Activated CD4-positive, alpha-beta T cell treated with anti-CD3 and anti-CD28 coated beads, Interleukin-2, amount 50 U/mL, for 4 hours (primary cell): ENCODE measurements around the gene CACNB4.

Experiments
- DNase-seq, 2 experiments: peaks; one replicate each; pipeline ENCODE4 v3.0.0-alpha.2; 2020

The CACNB4 gene

DNA sequence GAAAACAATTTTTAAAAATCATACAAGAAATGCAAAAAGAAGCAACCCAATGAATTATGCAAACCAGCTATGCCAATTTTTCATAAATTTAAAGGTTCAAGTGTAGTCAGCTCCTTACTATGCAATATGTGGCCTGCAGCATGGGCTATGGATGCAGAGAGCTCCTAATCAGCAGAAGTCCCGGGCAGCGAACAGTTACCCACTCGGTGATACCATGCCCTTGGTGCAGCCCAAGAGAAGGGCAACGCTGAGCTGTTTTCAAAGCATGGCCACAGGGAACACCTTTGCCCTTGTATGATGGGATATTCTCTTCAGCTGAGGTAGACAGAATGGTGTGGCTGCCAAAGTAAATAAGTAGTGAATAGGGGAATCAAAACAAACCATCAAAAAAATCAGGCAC is 253.4 kb downstream of the CACNB4 start:
- DNase-seq = no peak

DNA sequence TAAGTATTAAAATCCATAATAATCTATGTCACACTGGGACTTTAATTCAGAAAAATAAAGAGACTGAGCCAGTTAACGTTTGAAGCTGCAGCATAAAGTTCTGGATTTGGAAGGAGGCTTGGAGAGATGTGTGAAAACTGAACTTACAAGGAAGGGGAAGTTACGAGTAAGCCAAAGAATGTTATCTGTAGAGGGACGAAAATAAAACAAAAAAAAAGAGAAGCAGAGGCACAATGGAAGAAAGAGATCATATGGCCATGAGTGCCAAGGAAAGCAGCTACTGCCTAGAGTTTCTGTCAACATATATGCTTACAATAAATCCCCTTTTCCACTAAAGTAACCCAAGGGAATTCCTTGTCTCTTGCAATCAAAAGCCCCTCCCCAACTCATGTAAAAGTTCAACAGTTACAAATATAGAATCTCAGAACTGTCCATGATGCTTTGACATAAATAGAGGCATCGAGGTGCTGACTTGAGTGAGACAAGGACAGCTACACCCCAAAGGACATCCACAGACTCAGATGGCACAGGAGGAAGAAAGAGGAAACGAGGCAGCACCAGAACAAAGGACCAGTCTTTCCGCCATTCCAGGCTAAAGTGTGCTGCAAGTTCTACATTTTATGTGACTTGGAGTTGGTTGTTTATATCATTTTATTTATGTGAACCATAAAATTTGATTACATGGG is 254.5 kb downstream of the CACNB4 start:
- no peak for DNase-seq

DNA sequence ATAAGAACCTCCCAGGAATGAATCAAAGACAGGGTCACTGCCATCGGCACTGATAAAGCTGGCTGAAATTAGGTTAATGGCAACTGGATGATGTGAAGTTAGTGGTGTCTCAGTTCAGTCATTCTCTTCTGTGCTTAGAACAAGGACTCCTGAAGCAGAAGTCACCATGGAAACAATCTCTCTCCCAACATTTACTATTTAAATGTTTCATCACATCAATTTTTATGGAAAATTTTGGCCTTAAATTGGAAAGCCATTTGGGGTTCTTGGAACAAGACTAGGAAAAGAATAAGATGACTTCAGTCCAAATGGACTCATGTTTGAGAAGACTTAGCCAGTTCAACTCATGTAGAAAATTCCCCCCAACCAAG is 255.2 kb downstream of the CACNB4 start:
- DNase-seq = no peak

DNA sequence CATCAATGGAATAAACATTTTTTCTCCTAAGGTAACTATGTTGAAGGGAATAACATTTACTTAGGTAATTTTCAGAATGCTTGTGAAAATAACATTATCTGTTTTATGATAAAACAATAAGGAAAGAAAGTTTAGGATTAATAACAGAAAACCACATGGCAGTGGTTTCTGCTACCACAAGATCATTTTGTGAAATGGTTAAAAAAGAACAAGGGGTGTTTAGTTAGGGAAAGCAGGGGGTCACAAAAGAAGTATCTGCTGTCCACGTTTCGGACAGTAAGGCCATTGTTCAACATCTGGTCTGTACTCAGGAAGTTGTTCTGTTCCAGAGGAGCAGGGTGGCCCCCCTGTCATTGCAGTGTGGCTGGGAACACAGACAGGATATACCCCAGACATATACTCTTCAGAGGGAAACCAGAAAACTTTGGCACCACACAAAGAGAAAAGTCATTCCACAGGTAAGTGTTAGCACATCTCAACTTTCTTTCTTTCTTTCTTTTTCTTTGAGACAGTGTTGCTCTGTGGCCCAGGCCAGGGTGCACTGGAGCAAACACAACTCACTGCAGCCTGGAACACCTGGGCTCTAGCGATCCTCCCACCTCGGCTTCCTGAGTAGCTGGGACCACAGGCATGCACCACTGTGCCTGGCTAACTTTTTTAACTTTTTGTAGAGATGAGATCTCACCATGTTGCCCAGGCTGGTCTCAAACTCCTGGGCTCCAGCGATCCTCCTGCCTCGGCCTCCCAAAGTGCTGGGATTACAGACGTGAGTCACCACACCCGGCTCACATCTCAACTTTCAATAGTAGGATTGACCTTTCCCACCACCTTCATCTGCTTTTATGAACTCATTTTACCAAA is 255.8 kb downstream of the CACNB4 start:
- DNase-seq = no peak

DNA sequence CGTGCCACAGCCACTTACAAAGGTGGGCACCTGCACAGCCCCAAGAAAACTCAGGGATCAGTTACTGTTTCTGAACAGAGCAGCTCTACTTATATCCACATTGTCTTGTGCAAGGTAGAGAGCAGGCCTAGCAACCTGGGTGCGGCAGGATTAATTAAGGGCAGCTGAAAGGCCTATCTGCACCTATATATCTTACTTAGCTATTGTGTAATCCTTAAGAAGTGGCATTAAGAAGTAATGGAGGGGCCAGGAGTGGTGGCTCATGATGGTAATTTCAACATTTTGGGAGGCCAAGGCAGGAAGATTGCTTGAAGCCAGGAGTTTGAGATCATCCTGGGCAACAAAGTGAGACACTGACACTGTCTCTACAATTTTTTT is 257.8 kb downstream of the CACNB4 start:
- DNase-seq = no peak

DNA sequence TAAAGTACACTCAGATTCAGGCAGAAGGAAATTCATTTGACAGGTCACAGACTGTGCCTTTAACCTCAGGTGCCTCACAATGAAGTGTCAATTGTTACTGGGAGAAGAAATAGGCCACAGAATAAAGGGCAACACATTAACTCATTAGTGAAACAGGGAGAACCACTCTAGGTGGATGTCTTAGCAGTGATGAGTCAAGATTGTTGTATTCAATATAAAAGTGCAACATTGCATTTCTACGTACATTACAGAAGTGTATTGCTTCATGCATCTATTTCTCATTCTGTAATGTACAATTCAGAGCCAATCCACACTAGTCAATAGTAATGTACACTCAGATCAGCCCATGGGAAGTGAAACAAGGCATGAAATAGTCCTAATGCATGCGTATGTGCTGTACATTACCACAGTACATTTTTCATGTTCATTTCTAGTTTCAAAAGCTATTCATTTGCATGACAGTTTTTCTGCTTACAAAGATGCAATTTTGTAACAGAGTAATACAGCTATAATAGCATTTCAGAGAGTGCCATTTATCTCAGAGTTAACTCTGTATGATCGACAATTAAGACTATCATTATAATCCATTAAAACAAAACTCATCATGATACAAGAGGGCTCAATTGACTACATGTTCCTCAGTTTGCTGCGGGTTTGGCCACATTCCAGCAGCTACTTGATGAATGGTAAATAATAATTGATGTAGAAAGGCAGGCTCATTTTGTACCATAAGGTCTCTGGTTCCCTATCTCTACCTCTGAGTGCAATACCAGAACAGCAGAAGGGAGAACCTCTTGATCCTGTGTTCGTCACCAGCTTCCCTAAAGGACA is 258.4 kb downstream of the CACNB4 start:
- DNase-seq = no peak

DNA sequence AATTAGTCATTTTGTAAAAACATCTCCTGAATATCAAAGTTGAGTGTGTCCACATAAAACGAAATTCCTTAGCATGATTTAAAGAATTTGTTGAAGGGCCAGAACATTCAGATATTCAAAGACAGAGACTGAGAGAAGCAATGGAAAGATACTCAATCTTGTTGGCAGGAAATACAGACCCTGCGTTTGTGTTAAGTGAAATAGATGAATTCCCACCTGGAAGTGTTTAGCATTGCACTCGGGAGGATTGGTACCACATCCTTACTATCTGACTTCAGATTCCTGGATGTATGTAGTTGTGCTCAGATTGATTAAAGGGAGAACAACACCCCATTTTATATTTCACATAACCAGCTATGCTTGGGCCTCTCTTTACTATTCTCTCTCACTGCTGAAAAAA is 260.9 kb downstream of the CACNB4 start:
- no peak for DNase-seq

DNA sequence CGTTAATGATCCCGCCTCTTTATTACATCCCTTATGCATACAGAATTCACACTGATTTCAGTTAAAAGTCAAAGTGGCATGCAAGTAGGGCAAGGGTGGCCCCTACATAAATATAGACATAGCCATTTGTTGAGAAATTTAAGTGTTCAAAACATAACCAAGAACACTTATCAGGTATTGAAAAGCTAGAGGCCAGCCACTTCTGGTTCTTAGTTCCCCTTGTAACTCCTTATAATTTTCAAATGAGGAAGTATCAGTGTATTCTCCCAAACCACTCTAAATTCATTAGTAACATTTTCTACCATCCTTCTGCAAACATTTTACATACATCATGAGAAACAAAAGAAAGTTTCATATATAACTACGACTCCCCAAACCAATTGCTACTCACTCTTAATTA is 264.9 kb downstream of the CACNB4 start:
- DNase-seq = no peak

DNA sequence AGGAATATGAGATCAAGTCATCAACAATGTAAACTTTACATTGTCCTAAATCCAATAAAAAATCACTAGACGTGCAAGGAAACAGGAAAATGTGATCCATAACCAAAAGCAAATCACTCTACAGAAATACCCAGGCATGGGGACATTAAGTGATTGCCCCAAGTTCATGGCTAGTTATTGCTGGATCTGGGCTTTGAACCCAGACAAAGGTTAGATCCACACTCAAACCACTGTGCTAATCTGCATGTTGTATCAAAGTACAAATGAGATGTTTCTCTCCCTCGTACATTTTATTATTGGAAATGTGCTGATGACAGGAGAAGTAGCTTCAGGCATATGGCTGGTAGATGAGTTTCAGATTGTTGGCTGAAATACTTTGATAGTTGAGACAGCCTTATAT is 267.9 kb downstream of the CACNB4 start:
- DNase-seq = no peak

DNA sequence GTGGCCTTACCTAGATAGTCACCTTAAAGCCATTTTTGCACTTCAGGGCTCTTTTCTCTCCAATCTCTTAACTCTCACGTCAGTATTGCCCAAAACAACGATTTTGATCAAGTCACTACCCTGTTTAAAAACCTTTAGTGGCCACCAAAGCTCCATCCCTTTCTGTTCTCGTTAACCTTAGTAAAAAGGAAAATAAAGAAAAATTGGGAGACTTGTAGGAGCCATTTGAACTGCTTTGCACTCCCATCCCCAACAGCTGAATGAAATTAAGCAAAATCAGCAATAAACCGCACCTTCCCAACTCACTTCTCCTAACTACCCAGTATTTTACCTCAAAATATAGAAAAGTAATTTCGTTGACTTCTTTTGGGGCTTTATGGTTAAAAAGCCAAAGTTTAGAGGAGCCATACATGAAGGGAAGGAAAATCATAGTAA is 269.9 kb downstream of the CACNB4 start:
- DNase-seq = no peak

DNA sequence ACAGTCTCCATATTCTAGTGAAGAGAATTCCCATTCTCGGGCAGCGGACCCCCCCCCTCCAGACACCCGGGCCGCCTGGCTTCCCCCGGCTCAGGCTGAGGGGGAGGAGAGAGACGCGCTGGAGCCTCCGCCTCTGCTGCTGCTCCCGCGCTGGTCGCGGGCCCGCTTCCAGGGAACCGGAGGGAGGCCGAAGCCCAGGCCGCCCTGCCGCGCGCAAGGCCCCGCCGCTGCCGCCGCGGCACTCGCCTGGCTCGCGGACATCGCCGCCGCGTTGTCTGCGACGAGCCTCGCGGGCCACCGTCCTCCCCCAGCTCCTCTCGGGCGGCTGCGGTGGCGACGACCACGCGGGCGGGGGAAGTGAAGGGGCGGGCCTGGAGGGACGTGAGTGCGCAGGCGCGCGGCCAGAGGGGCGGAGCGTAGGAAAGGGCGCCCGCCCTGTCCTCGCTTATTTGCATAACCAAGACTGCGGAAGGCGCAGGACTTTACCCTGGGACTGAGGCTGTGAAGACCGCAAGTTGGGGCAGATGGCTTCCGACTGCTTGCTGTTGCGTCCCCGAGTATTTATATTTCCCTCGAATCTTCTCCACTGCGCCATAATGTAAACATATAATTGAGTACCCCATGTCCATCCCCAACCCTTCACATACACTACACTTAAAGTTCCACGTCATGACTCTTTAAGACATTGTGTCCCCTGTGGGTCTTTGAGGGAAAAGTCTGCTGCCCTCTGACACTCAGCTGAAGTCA is 270.5 kb downstream of the CACNB4 start, which contains the start of gene ARL5A:
ARL5A (minus strand) TSS at position 279 of the 747 bp plus-strand sequence; CDS start at position 34, 245 bp downstream.
- peak; percentile 89 to 90 for DNase-seq

DNA sequence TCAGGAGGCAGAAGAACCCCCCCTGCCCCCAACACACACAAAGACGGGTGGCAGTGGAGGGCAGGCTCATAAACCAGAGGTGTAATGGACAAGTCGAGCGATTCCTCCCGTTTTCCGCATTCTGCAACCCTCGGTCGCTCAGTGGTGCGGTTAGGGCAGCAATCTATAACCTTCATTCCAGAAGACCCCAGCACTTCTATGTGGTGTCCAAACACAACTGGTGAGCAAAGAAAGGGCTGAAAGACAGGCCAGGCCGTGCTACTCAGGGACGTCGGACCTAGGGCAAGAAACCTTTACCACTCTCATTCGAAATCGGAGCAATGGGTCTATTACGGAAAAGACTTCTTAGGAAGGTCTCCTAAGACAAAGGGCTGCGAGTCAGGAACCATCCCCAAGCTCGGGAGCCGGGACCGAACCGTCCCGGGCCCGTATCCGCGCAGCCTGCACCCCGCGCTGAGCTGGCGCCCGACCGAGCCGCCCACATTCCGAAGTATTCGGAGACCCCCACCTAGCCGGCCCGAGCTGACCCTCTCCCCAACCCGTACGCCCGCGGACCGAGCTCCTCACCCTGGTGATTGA is 271.2 kb downstream of the CACNB4 start:
- no peak for DNase-seq

DNA sequence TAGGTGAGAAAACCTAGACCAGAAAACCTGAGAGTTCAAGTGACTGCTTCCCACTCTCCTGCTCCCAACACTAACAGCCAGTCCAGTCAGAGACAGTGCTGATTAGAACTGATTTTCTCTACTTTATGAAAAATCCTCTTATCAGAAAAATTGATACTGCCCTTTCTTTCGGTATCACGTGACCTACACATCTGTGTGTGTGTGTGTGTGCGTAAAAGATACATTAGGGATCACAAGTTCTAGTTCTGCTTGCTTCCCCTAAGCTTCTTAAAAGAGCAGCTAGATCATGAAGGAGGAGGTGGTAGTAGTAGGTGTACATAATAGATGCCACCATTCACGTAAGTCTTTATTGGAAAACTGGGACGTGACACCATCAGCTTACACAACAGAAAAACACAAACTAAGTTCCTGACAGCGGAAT is 272.1 kb downstream of the CACNB4 start:
- no peak for DNase-seq

DNA sequence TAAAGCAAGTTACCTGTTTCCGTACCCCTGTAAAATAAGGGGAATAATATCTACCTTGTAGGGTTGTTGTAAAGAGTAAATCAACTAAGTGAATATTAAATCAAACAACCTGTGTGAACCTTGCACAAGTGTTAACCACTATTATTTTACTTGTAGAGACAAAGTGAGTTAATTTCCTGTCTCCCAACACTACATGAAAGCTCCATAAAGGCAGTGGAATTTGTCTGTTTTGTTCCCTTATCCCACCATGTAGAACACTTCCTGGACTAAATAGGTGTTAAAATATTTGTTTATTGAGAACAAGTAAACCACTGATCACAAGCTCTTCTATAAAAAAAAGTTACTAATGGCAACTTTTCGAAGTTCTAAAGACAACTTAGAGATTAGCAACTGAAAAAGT is 274.0 kb downstream of the CACNB4 start:
- DNase-seq = no peak

DNA sequence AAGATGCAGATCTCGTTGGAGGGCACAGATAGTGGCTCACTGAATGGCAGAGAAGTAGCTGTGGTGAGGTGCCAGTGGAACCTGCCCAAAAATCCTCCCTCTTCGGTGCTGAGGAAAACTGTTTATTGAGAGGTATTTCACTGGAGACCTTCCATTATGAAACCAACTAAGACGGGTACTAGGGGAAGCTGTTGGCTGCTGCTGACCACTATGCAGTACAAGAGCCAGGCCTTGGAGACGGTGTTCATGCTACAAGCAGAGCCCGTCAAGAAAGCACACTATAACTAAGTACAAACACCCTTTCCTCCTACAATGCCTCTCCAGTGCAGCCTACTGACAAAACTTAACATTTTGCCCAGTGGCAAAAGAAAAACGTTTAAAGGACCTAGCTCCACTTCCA is 275.2 kb downstream of the CACNB4 start:
- no peak for DNase-seq

DNA sequence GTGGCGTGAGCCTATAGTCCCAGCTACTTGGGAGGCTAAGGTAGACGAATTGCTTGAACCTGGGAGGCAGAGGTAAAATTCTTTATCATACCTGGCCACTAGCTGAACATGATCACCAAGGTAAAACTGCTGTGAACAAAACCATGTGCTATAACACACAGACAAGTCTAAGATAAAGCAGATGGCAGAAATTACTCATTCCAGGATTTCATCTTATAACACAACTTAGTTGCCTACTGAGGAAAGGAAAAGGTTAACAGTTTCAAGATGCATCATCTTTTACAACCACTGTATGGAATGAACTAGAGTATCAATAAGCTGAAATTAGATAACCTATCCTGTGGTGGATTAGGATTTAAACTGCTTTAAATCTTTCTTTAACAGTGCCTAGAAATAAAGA is 278.9 kb downstream of the CACNB4 start:
- DNase-seq = no peak

DNA sequence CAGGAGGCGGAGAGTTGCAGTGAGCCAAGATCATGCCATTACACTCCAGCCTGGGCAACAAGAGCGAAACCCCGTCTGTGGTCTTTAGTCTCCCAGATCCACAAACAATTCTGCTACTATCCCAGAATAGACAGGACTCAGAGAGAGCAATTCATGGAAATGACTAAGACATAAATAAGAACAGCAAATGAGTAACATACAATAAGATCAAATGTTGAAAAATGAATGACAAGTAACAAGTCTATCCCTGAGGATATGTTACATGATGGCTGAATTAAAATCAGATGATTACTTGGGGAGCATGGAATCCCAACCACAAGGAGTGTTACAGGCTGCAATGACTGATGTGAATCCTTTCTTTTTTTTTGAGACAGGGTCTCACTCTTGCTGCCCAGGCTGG is 280.9 kb downstream of the CACNB4 start:
- DNase-seq = no peak

DNA sequence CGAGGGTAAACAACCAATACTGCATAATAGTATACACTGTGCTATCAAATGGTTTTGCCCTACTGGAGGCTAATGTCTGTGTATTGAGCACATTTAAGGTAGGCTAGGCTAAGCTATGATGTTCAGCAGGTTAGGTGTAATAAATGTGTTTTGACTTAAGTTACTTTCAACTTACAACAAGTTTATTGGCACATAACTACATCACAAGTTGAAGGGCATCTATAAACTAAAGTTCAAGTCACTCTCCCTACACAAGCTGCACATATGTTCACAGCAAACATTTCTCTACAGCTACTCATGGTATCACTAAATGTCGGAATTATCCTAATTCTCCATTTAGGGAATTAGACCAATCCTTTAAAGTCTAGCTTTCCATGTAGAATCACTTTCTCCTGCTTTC is 282.0 kb downstream of the CACNB4 start:
- no peak for DNase-seq

DNA sequence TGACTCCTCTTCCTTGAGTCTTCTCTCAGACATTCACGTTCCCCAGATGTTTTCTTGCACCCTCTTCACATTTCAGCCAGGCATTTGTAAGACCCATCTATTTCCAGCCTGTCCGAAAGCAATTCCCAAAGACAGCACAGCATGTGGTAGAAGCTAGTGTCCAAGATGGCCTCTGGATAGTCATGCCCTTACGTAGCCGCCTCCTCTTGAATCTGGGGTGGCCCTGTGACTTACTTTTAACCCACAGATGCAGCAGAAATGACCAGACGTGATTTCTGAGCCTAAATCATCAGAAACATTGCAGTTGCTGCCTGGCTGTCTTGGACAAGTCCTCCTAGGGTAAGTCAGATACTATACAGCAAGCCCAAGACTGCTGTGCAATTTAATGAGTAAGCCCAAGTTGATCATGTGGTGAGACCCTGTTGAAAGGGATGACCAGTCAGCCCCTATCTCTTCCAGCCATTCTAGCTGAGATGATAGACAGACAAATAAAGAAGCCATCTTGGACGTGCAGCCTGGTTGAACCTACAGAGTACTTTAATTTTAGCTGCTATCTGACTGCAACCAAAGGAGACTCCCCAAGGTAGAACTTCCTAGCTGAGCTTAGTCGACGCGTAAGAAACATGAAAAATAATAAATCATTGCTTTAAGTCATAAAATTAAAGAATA is 282.9 kb downstream of the CACNB4 start:
- no peak for DNase-seq

DNA sequence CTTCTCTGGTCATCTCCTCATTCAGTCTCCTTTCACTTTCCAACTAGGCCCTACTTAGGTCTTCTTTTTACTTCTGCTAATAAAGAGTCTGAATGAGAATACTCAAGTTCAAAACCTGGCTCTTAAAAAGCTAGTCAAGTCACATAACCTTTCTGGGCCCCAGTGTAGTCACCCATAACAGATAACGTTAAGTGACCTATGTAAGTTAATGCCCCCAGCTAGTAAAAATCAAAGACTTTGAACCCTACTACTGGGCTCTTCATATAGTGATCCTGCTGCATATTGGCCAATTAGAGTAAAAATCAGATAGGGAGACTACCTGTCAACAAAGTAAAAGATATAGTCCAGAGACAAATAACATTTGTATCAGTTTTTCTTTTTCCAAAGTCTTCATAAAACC is 288.4 kb downstream of the CACNB4 start:
- DNase-seq = no peak

DNA sequence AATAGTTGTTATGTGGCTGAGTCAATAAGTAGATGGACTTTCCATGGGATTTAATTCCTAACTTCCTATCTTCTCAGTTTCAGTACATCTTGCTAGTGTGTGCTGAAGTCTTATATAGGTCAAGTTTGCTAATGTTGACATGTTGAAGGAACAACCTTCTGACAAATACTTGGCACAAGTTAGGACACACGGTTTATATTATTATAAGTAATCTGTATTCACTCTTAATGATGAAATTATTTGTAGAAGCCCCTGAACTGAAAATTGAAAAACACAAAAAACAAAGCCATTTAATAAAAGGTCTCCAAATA is 289.8 kb downstream of the CACNB4 start:
- DNase-seq = no peak
